Endometrial microvascular endothelial cells (primary cell): Measurements from ENCODE around the gene C1orf21. TPM values are rescaled to one million over a fixed set of nuclear protein-coding genes. Genes with fewer than 3 reads are reported as not detected.

ENCODE experiments used
- in situ Hi-C: cut with HindIII; loops from 2 replicates; pipeline ENCODE4 v1.10.0; 2017; ENCODE audit warnings: low sequenced_read_pairs, low pct_unique_long_range_greater_than_20kb; ENCODE audit errors: inconsistent ontology term
- total RNA-seq: library from RNA; depleted of rRNA; stranded (reverse); fragments of >200 nt; gene quantifications from one replicate; pipeline ENCODE4 v1.2.3, GENCODE V29; 2015; ENCODE audit errors: inconsistent ontology term

Gene C1orf21
- total RNA-seq, 1 donor from 2014 or later: 2.1 TPM

- in situ Hi-C loops: no loop called here
These were observed 115.3 kb downstream of the C1orf21 start for GRCh38 chr1:184502161-184502560.

- in situ Hi-C loops: no loop called here
These were observed 116.5 kb downstream of the C1orf21 start for GRCh38 chr1:184503221-184503749.

- in situ Hi-C loops: no loop called here
These were observed 117.5 kb downstream of the C1orf21 start for GRCh38 chr1:184504040-184504954.

- in situ Hi-C loops: no loop called here
These were observed 118.1 kb downstream of the C1orf21 start for GRCh38 chr1:184504955-184505338.

- in situ Hi-C loops: no loop called here
These were observed 119.7 kb downstream of the C1orf21 start for GRCh38 chr1:184506481-184506880.

GRCh38 chr1:184507165-184507564, 120.3 kb downstream of the C1orf21 start:
- in situ Hi-C loops: no loop called here

- in situ Hi-C loops: no loop called here
These were observed 120.9 kb downstream of the C1orf21 start for GRCh38 chr1:184507604-184508280.

GRCh38 chr1:184509105-184509504, 122.3 kb downstream of the C1orf21 start:
- in situ Hi-C loops: no loop called here

GRCh38 chr1:184510110-184510509, 123.3 kb downstream of the C1orf21 start:
- in situ Hi-C loops: no loop called here

GRCh38 chr1:184512724-184513123, 125.9 kb downstream of the C1orf21 start:
- in situ Hi-C loops: no loop called here

GRCh38 chr1:184513421-184513820, 126.6 kb downstream of the C1orf21 start:
- in situ Hi-C loops: no loop called here

- in situ Hi-C loops: no loop called here
These were observed 127.1 kb downstream of the C1orf21 start for GRCh38 chr1:184513966-184514365.

- in situ Hi-C loops: no loop called here
These were observed 127.6 kb downstream of the C1orf21 start for GRCh38 chr1:184514447-184514846.

GRCh38 chr1:184517130-184517529, 130.3 kb downstream of the C1orf21 start:
- in situ Hi-C loops: no loop called here

- in situ Hi-C loops: no loop called here
These were observed 132.0 kb downstream of the C1orf21 start for GRCh38 chr1:184518736-184519357.

- in situ Hi-C loops: no loop called here
These were observed 133.5 kb downstream of the C1orf21 start for GRCh38 chr1:184520336-184520735.

- in situ Hi-C loops: no loop called here
These were observed 137.4 kb downstream of the C1orf21 start for GRCh38 chr1:184524248-184524647.

GRCh38 chr1:184527402-184527801, 140.6 kb downstream of the C1orf21 start:
- in situ Hi-C loops: no loop called here

- in situ Hi-C loops: no loop called here
These were observed 143.4 kb downstream of the C1orf21 start for GRCh38 chr1:184530226-184530625.
